IMR-90 (cell line): ENCODE results near the gene LAMC3. TPM values are rescaled to one million over a fixed set of nuclear protein-coding genes. Genes with fewer than 3 reads are reported as not detected.

Experiments
- ATAC-seq: fragments of 200-7000 bp; cut with Tn5 transposase; 2 replicates; pipeline ENCODE4 v1.9.1; 2020; ENCODE audit warnings: low read depth, mild to moderate bottlenecking, moderate library complexity
- BruUV-seq: library from RNA; stranded (reverse); fragments of 400-500 nt; replicated peaks from 2 replicates; lab custom pipeline; 2021; lab: Mats Ljungman, UMichigan
- CTCF ChIA-PET: fragments of 300-600 bp; formaldehyde crosslinking; extraction: SDS; loops from one replicate; lab custom pipeline; 2021; ENCODE audit warnings: antibody characterized with exemption; lab: Yijun Ruan, JAX
- POLR2A ChIA-PET: fragments of 300-600 bp; sonication (Branson Sonifier 250); formaldehyde crosslinking; loops from one replicate; lab custom pipeline; 2022; ENCODE audit warnings: antibody characterized with exemption; ENCODE audit not compliant: unreplicated experiment; lab: Charles Lee
- DNase-seq: peaks from one replicate; pipeline ENCODE4 v3.0.0; 2013
- H2AFZ ChIP-seq: replicated peaks from 2 replicates; pipeline ENCODE3; 2013; ENCODE audit warnings: low read length, mild to moderate bottlenecking; ENCODE audit not compliant: poor library complexity
- H2AK5ac ChIP-seq: 2 replicates; pipeline ENCODE4 v1.6.1; 2013; ENCODE audit warnings: low read depth, low read length, inconsistent platforms
- H2AK9ac ChIP-seq: replicated peaks from 2 replicates; pipeline ENCODE3; 2013; ENCODE audit warnings: mild to moderate bottlenecking, low read depth, low read length, moderate library complexity; ENCODE audit not compliant: poor library complexity
- H2BK120ac ChIP-seq: 2 replicates; pipeline ENCODE4 v1.6.1; 2013; ENCODE audit warnings: low read depth, low read length, inconsistent platforms
- H2BK15ac ChIP-seq: 3 replicates; pipeline ENCODE4 v1.6.1; 2013; ENCODE audit warnings: low read depth, low read length, inconsistent platforms
- H2BK20ac ChIP-seq: 2 replicates; pipeline ENCODE4 v1.6.1; 2013; ENCODE audit warnings: low read depth, mild to moderate bottlenecking, inconsistent platforms, low read length, moderate library complexity
- H2BK5ac ChIP-seq: 2 replicates; pipeline ENCODE4 v1.6.1; 2013; ENCODE audit warnings: mild to moderate bottlenecking, low read depth, low read length, inconsistent platforms; ENCODE audit not compliant: poor library complexity, severe bottlenecking
- H3K14ac ChIP-seq: replicated peaks from 2 replicates; pipeline ENCODE4 v1.6.1; 2013; ENCODE audit warnings: low read depth, low read length, inconsistent platforms
- H3K18ac ChIP-seq: 2 replicates; pipeline ENCODE4 v1.6.1; 2013; ENCODE audit warnings: low read depth, low read length, control low read depth
- H3K23ac ChIP-seq: 2 replicates; pipeline ENCODE4 v1.6.1; 2013; ENCODE audit warnings: low read depth, low read length, inconsistent platforms
- H3K27ac ChIP-seq: 2 replicates; pipeline ENCODE4 v1.5.1; 2013; ENCODE audit warnings: mild to moderate bottlenecking, control low read depth, low read length; ENCODE audit not compliant: insufficient read depth
- H3K27me3 ChIP-seq: 2 replicates; pipeline ENCODE4 v1.6.1; 2013; ENCODE audit warnings: low read length; ENCODE audit not compliant: control insufficient read depth, insufficient read depth
- H3K36me3 ChIP-seq: 2 replicates; pipeline ENCODE4 v1.6.1; 2013; ENCODE audit warnings: low read length, mixed read lengths; ENCODE audit not compliant: control insufficient read depth, insufficient read depth
- H3K4ac ChIP-seq: 2 replicates; pipeline ENCODE4 v1.6.1; 2013; ENCODE audit warnings: low read depth, low read length, inconsistent platforms
- H3K4me1 ChIP-seq: 2 replicates; pipeline ENCODE4 v1.6.1; 2013; ENCODE audit warnings: low read length, mixed read lengths; ENCODE audit not compliant: control insufficient read depth, insufficient read depth
- H3K4me2 ChIP-seq: 2 replicates; pipeline ENCODE4 v1.6.1; 2013; ENCODE audit warnings: low read depth, mild to moderate bottlenecking, control low read depth, low read length, moderate library complexity
- H3K4me3 ChIP-seq: 2 replicates; pipeline ENCODE4 v1.5.1; 2013; ENCODE audit warnings: low read depth, mild to moderate bottlenecking, control low read depth, low read length, moderate library complexity; ENCODE audit not compliant: insufficient read depth
- H3K56ac ChIP-seq: 2 replicates; pipeline ENCODE4 v1.6.1; 2013; ENCODE audit warnings: low read length, inconsistent platforms; ENCODE audit not compliant: insufficient read depth; ENCODE audit errors: extremely low read depth
- H3K79me1 ChIP-seq, 2 experiments: 2 replicates each; pipeline ENCODE4 v1.6.1; 2013; ENCODE audit warnings: low read length in 2 of 2, inconsistent platforms in 1 of 2, low read depth in 1 of 2
- H3K9ac ChIP-seq: 2 replicates; pipeline ENCODE4 v1.6.1; 2013; ENCODE audit warnings: low read depth, low read length, control low read depth
- H3K9me1 ChIP-seq: 2 replicates; pipeline ENCODE4 v1.6.1; 2013; ENCODE audit warnings: low read length, inconsistent platforms; ENCODE audit not compliant: insufficient read depth
- H3K9me3 ChIP-seq: 2 replicates; pipeline ENCODE4 v1.6.1; 2013; ENCODE audit warnings: low read length; ENCODE audit not compliant: control insufficient read depth, insufficient read depth
- H4K20me1 ChIP-seq: 2 replicates; pipeline ENCODE4 v1.6.1; 2013; ENCODE audit warnings: low read length, inconsistent platforms; ENCODE audit not compliant: insufficient read depth
- H4K5ac ChIP-seq: 2 replicates; pipeline ENCODE4 v1.6.1; 2013; ENCODE audit warnings: mild to moderate bottlenecking, low read depth, low read length, control low read depth
- H4K8ac ChIP-seq, 2 experiments: 2 replicates each; pipeline ENCODE4 v1.6.1; 2013; ENCODE audit warnings: low read depth in 2 of 2, low read length in 2 of 2, control low read depth in 1 of 2, inconsistent platforms in 1 of 2
- H4K91ac ChIP-seq: 2 replicates; pipeline ENCODE4 v1.6.1; 2013; ENCODE audit warnings: low read depth, low read length, inconsistent platforms; ENCODE audit not compliant: insufficient read depth
- CEBPB ChIP-seq: IDR thresholded peaks from 2 replicates; pipeline ENCODE4 v1.6.1; 2012; ENCODE audit warnings: low read depth, low read length, improper control_type of control experiment
- CHD1 ChIP-seq: IDR thresholded peaks from 2 replicates; pipeline ENCODE4 v1.6.1; 2012; ENCODE audit warnings: low read depth, low read length, improper control_type of control experiment
- FOS ChIP-seq: fragments of 150-350 bp; IDR thresholded peaks from 2 replicates; pipeline ENCODE4 v1.6.1; 2016; ENCODE audit warnings: low read depth, low read length
- MAFK ChIP-seq: IDR thresholded peaks from 2 replicates; pipeline ENCODE4 v1.6.1; 2012; ENCODE audit warnings: low read depth, low read length, improper control_type of control experiment
- MAZ ChIP-seq: IDR thresholded peaks from 2 replicates; pipeline ENCODE4 v1.6.1; 2012; ENCODE audit warnings: low read depth, mild to moderate bottlenecking, low read length, improper control_type of control experiment, moderate library complexity, borderline replicate concordance
- MXI1 ChIP-seq: IDR thresholded peaks from 2 replicates; pipeline ENCODE4 v1.6.1; 2012; ENCODE audit warnings: low read depth, mild to moderate bottlenecking, low read length, moderate library complexity, borderline replicate concordance
- NFE2L2 ChIP-seq: fragments of 150-350 bp; IDR thresholded peaks from 2 replicates; pipeline ENCODE4 v1.6.1; 2016; ENCODE audit warnings: low read depth, mild to moderate bottlenecking, low read length
- RAD21 ChIP-seq: IDR thresholded peaks from 2 replicates; pipeline ENCODE4 v1.6.1; 2012; ENCODE audit warnings: low read length, improper control_type of control experiment
- RCOR1 ChIP-seq: IDR thresholded peaks from 2 replicates; pipeline ENCODE4 v1.6.1; 2012; ENCODE audit warnings: mild to moderate bottlenecking, low read length, improper control_type of control experiment; ENCODE audit not compliant: insufficient replicate concordance
- SMC3 ChIP-seq: fragments of 150-350 bp; IDR thresholded peaks from 2 replicates; pipeline ENCODE4 v1.6.1; 2016; ENCODE audit warnings: low read depth, mild to moderate bottlenecking, antibody characterized with exemption, low read length, moderate library complexity
- WGBS, 2 experiments: methylation state at CpG; one replicate each; pipeline versions ENCODE4 v1.1.5 to v1.1.7; 2013; ENCODE audit warnings: missing lambda C conversion rate in 2 of 2; ENCODE audit not compliant: insufficient read length in 1 of 2; ENCODE audit errors: extremely low coverage in 2 of 2; 5-methylcytosine and 5-hydroxymethylcytosine counted together
- dilution Hi-C: fragments of 300-500 bp; cut with HindIII; formaldehyde crosslinking; loops from one replicate; pipeline ENCODE4 v1.14.3; 2018; ENCODE audit warnings: low sequenced_read_pairs; ENCODE audit not compliant: unreplicated experiment
- in situ Hi-C: fragments of 300-500 bp; cut with MboI; formaldehyde crosslinking; loops from 3 replicates; pipeline ENCODE4 v1.14.3; 2019; ENCODE audit warnings: low sequenced_read_pairs, inconsistent platforms, mixed read lengths
- intact Hi-C: fragments of 100-400 bp; cut with micrococcal nuclease; formaldehyde crosslinking; loops from 2 replicates; pipeline ENCODE4 v1.10.0; 2022
- polyA plus RNA-seq, 3 experiments: library from polyadenylated mRNA; depleted of rRNA; stranded (reverse); fragments of >200 nt; gene quantifications; 2 replicates each; pipeline ENCODE4 v1.2.3, GENCODE V29; 2012; ENCODE audit warnings: low replicate concordance in 1 of 3
- total RNA-seq: library from RNA; depleted of rRNA; stranded (reverse); fragments of >200 nt; gene quantifications from 2 replicates; pipeline ENCODE4 v1.2.3, GENCODE V29; 2012
- TF ChIP-seq, protein P1 (sequence below): fragments of 150-350 bp; IDR thresholded peaks from 2 replicates; pipeline ENCODE4 v1.6.1; 2016; ENCODE audit warnings: low read depth, mild to moderate bottlenecking, low read length, moderate library complexity, borderline replicate concordance
- TF ChIP-seq, protein P2 (sequence below): fragments of 150-350 bp; IDR thresholded peaks from 2 replicates; pipeline ENCODE4 v1.6.1; 2017; ENCODE audit warnings: mild to moderate bottlenecking, antibody characterized with exemption, low read length, low read depth
- TF ChIP-seq, protein P3 (sequence below): conservative IDR thresholded peaks from 2 replicates; pipeline ENCODE4 v1.5.1; 2012; ENCODE audit warnings: mild to moderate bottlenecking, low read depth, low read length, improper control_type of control experiment

LAMC3 gene
- total and polyA plus RNA-seq, 2 of the 4 experiments (the other 2 are of a cell fraction): not detected

DNA sequence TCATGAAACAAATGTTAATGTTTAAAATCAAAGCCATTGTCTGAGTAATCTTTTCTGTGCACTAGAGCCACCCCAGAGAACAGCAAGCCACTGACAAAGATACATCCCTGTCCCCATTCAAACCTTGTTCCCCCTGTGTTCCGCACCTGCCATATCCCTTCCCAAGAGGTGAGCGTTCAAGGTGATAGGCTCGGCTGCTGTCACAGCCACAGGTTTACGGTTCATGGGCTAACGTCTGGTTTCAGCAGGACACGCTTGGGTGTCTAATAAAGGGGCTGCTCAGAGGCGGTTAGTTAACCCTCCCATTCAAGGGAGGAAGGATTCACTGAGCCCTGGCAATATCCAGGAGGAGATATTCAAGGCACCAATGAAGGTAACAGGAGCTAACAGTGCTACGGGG lies 24.5 kb upstream of the LAMC3 start:
- ATAC-seq: no peak
- Histone ChIP-seq H2BK20ac (no peak overlapping the region), H3K36me3 (no peaks in the 10 kb centered on the region), H3K27me3 (peaks cover 58% of the 10 kb centered on the region), H3K23ac (no peak overlapping the region), H3K18ac (no peak overlapping the region), H4K8ac (no peak overlapping the region), H2AK5ac (no peak overlapping the region), H3K4me3 (no peak overlapping the region), H3K56ac (no peak overlapping the region), H3K9ac (no peak overlapping the region), H3K79me1 (no peaks in the 10 kb centered on the region), H2BK120ac (no peak overlapping the region), H4K5ac (no peak overlapping the region), H2AFZ (no peak overlapping the region), H2AK9ac (no peak overlapping the region), H3K4ac (no peak overlapping the region), H3K4me2 (no peak overlapping the region), H3K27ac (no peak overlapping the region), H4K91ac (no peak overlapping the region), H3K4me1 (no peaks in the 10 kb centered on the region), H3K14ac (no peak overlapping the region), H3K9me3 (no peaks in the 10 kb centered on the region), H2BK15ac (no peak overlapping the region), H2BK5ac (no peak overlapping the region), H3K9me1 (no peaks in the 10 kb centered on the region), H4K20me1 (no peaks in the 10 kb centered on the region)
- POLR2A ChIA-PET: no interaction called here
- TF ChIP-seq CEBPB (no peak), CHD1 (no peak), SMC3 (no peak), MXI1 (no peak), FOS (no peak), RAD21 (no peak), RCOR1 (no peak), NFE2L2 (no peak), MAFK (no peak), MAZ (no peak)
- TF ChIP-seq, protein P1, sequence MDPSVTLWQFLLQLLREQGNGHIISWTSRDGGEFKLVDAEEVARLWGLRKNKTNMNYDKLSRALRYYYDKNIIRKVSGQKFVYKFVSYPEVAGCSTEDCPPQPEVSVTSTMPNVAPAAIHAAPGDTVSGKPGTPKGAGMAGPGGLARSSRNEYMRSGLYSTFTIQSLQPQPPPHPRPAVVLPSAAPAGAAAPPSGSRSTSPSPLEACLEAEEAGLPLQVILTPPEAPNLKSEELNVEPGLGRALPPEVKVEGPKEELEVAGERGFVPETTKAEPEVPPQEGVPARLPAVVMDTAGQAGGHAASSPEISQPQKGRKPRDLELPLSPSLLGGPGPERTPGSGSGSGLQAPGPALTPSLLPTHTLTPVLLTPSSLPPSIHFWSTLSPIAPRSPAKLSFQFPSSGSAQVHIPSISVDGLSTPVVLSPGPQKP: no peak
- TF ChIP-seq, protein P2, sequence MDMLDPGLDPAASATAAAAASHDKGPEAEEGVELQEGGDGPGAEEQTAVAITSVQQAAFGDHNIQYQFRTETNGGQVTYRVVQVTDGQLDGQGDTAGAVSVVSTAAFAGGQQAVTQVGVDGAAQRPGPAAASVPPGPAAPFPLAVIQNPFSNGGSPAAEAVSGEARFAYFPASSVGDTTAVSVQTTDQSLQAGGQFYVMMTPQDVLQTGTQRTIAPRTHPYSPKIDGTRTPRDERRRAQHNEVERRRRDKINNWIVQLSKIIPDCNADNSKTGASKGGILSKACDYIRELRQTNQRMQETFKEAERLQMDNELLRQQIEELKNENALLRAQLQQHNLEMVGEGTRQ: no peak
- TF ChIP-seq, protein P3, sequence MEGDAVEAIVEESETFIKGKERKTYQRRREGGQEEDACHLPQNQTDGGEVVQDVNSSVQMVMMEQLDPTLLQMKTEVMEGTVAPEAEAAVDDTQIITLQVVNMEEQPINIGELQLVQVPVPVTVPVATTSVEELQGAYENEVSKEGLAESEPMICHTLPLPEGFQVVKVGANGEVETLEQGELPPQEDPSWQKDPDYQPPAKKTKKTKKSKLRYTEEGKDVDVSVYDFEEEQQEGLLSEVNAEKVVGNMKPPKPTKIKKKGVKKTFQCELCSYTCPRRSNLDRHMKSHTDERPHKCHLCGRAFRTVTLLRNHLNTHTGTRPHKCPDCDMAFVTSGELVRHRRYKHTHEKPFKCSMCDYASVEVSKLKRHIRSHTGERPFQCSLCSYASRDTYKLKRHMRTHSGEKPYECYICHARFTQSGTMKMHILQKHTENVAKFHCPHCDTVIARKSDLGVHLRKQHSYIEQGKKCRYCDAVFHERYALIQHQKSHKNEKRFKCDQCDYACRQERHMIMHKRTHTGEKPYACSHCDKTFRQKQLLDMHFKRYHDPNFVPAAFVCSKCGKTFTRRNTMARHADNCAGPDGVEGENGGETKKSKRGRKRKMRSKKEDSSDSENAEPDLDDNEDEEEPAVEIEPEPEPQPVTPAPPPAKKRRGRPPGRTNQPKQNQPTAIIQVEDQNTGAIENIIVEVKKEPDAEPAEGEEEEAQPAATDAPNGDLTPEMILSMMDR: no peak
- dilution Hi-C loops (no loop called here), in situ Hi-C loops (no loop called here), intact Hi-C loops (no loop called here)
- no TSS peak for BruUV-seq
- CTCF ChIA-PET: no interaction called here
- WGBS, 2 experiments: no CpG with 5 or more reads among the region's 8 CpGs
- no peak for DNase-seq
